ENCODE data around the gene RNF217.

Gene RNF217

GRCh38 chr6:125101128-125101527 lies 138.9 kb downstream of the RNF217 start:
- TF ChIP-seq CTCF (IDR thresholded peaks at IDR 0.05; ENCODE audit: control insufficient read depth, extremely low read depth, insufficient read depth), result no peak
- DNase-seq (ENCODE audit: low read depth), result no peak
- no peak overlapping the region for H3K4me3 ChIP-seq (ENCODE audit: low read depth, low read length)

- H3K4me3 ChIP-seq (ENCODE audit: low read depth, low read length), result no peak overlapping the region
- no peak for DNase-seq (ENCODE audit: low read depth)
- no peak for TF ChIP-seq CTCF (IDR thresholded peaks at IDR 0.05; ENCODE audit: control insufficient read depth, extremely low read depth, insufficient read depth)
Measured at GRCh38 chr6:125101631-125102030, 139.4 kb downstream of the RNF217 start.

GRCh38 chr6:125102411-125102810 lies 140.2 kb downstream of the RNF217 start:
- no peak for DNase-seq (ENCODE audit: low read depth)
- no peak for TF ChIP-seq CTCF (IDR thresholded peaks at IDR 0.05; ENCODE audit: control insufficient read depth, extremely low read depth, insufficient read depth)
- no peak overlapping the region for H3K4me3 ChIP-seq (ENCODE audit: low read depth, low read length)

- no peak for DNase-seq (ENCODE audit: low read depth)
- TF ChIP-seq CTCF (IDR thresholded peaks at IDR 0.05; ENCODE audit: control insufficient read depth, extremely low read depth, insufficient read depth), result no peak
- H3K4me3 ChIP-seq (ENCODE audit: low read depth, low read length), result no peak overlapping the region
Measured at GRCh38 chr6:125102891-125103290, 140.7 kb downstream of the RNF217 start.

- no peak for DNase-seq (ENCODE audit: low read depth)
- no peak for TF ChIP-seq CTCF (IDR thresholded peaks at IDR 0.05; ENCODE audit: control insufficient read depth, extremely low read depth, insufficient read depth)
- no peak overlapping the region for H3K4me3 ChIP-seq (ENCODE audit: low read depth, low read length)
Measured at GRCh38 chr6:125104425-125104824, 142.2 kb downstream of the RNF217 start.

GRCh38 chr6:125107048-125107447 lies 144.8 kb downstream of the RNF217 start:
- no peak overlapping the region for H3K4me3 ChIP-seq (ENCODE audit: low read depth, low read length)
- DNase-seq (ENCODE audit: low read depth), result no peak
- no peak for TF ChIP-seq CTCF (IDR thresholded peaks at IDR 0.05; ENCODE audit: control insufficient read depth, extremely low read depth, insufficient read depth)

- H3K4me3 ChIP-seq (ENCODE audit: low read depth, low read length), result no peak overlapping the region
- DNase-seq (ENCODE audit: low read depth), result no peak
- TF ChIP-seq CTCF (IDR thresholded peaks at IDR 0.05; ENCODE audit: control insufficient read depth, extremely low read depth, insufficient read depth), result no peak
Measured at GRCh38 chr6:125107896-125108295, 145.7 kb downstream of the RNF217 start.

All from LNCaP clone FGC (cell line).